ENCODE data around the gene NCKAP5L. TPM values are rescaled to one million over a fixed set of nuclear protein-coding genes. Genes with fewer than 3 reads are reported as not detected.

NCKAP5L gene
- total RNA-seq, 2 experiments from 2014 or later = 9.2 to 9.8 TPM

DNA sequence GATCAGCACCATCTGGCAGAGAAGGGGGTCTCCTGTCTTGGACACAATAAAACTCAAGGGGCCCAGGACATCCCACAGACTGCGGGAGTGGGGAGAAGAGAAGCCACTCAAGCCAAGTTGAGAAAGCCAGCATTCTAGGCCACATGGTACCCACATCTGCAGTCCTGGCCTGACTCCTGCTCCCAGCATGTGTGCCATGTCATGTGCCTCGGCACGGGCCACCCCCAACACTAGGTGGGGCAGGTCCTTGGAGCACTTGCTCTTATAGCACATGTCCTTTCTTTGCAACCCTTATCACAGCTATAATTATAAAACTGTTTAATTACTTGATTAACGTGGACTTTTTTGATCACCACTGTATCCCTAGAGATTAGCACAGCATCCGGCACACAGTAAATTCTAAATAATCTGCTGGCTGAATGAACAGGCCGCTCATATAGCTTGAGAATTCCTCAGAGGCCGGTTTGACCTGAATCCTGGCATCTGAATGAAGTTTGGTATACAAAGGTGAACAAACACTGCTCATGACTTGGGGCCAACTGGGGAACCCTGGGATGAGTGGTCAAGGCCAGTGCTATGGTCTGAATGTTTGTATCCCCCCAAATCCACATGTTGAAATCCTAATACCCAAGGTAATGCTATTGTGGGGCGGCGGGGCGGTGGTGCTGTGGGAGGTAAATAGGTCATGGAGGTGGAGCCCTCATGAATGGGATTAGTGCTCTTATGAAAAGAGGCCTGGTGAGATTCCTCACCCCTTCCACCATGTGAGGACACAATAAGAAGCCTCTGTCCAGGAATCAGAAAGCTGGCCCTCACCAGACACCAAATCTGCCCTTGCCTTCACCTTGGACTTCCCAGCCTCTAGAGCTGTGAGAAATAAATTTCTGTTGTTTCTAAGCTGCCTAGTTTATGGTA is 6.6 kb downstream of the NCKAP5L start:
- Histone ChIP-seq H3K27me3 (ENCODE audit: control insufficient read depth in 1 of 2, insufficient read depth in 2 of 2, low read length in 2 of 2) (no peaks in the 10 kb centered on the region), H3K36me3 (ENCODE audit: insufficient read depth, low read length) (peaks cover 4% of the 10 kb centered on the region), H3K9me3 (ENCODE audit: control insufficient read depth in 1 of 2, insufficient read depth in 1 of 2, low read length in 2 of 2) (no peaks in the 10 kb centered on the region), H3K4me1 (ENCODE audit: insufficient read depth, low read length) (peaks cover 27% of the 10 kb centered on the region), H3K27ac (ENCODE audit: low read depth in 1 of 2, low read length in 2 of 2) (no peak overlapping the region), H3K4me3 (ENCODE audit: low read length) (no peak overlapping the region)
- TF ChIP-seq, protein P1, sequence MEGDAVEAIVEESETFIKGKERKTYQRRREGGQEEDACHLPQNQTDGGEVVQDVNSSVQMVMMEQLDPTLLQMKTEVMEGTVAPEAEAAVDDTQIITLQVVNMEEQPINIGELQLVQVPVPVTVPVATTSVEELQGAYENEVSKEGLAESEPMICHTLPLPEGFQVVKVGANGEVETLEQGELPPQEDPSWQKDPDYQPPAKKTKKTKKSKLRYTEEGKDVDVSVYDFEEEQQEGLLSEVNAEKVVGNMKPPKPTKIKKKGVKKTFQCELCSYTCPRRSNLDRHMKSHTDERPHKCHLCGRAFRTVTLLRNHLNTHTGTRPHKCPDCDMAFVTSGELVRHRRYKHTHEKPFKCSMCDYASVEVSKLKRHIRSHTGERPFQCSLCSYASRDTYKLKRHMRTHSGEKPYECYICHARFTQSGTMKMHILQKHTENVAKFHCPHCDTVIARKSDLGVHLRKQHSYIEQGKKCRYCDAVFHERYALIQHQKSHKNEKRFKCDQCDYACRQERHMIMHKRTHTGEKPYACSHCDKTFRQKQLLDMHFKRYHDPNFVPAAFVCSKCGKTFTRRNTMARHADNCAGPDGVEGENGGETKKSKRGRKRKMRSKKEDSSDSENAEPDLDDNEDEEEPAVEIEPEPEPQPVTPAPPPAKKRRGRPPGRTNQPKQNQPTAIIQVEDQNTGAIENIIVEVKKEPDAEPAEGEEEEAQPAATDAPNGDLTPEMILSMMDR (IDR thresholded peaks at IDR 0.05) = no peak
- peaks cover 48% of the 10 kb centered on the region for H3K4me1 Mint-ChIP-seq (ENCODE audit: low read depth)
- intact Hi-C loops (cut with DNase I, micrococcal nuclease) = no loop called here
- no peaks in the 10 kb centered on the region for H3K27me3 Mint-ChIP-seq
- ATAC-seq (ENCODE audit: poor library complexity) (no peak), DNase-seq (no peak)
- peak overlapping the region; percentile 19 for H3K27ac Mint-ChIP-seq
- CTCF ChIA-PET = interaction anchor here (0.6 kb wide), 1 partner anchor 57 kb away, joined by 3 read pairs; no protein-coding TSS in a partner anchor
- POLR2A ChIA-PET = interaction anchor here (0.7 to 2.1 kb wide), 4 partner anchors 8 to 80 kb away, joined by 3 to 8 read pairs (median 4); partner anchors contain the start of gene BCDIN3D
- peak overlapping the region; percentile 31 for H3K4me3 Mint-ChIP-seq
- no peaks in the 10 kb centered on the region for H3K36me3 Mint-ChIP-seq (ENCODE audit: low read depth)
- no peaks in the 10 kb centered on the region for H3K9me3 Mint-ChIP-seq

DNA sequence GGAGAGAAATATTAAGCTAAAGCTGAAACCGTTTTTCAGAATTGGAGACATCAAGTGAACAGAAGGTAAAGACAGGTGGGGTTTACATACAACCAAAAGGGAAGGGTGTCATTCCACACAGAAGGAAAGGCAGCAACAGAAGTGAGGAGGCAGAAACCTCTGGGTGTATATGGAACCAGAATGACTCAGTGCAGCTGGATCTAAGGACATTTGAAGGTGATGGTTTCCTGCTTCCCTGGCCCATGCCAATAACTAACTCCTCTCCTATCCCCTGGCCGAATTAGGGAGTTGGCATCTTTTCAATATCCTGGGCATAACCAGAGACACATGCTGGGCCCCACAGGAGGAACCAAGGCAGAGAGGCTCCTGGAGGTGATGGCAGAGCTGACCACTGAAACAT is 8.4 kb downstream of the NCKAP5L start:
- peaks cover 8% of the 10 kb centered on the region for H3K36me3 Mint-ChIP-seq (ENCODE audit: low read depth)
- intact Hi-C loops (cut with DNase I, micrococcal nuclease) = no loop called here
- H3K27ac Mint-ChIP-seq = peak overlapping the region; percentile 32
- ATAC-seq (ENCODE audit: poor library complexity) (no peak), DNase-seq (no peak)
- TF ChIP-seq, protein P1 (IDR thresholded peaks at IDR 0.05) = no peak
- Histone ChIP-seq H3K27ac (ENCODE audit: low read depth in 1 of 2, low read length in 2 of 2) (no peak overlapping the region), H3K4me1 (ENCODE audit: insufficient read depth, low read length) (peaks cover 22% of the 10 kb centered on the region), H3K27me3 (ENCODE audit: control insufficient read depth in 1 of 2, insufficient read depth in 2 of 2, low read length in 2 of 2) (no peaks in the 10 kb centered on the region), H3K36me3 (ENCODE audit: insufficient read depth, low read length) (peaks cover 4% of the 10 kb centered on the region), H3K9me3 (ENCODE audit: control insufficient read depth in 1 of 2, insufficient read depth in 1 of 2, low read length in 2 of 2) (no peaks in the 10 kb centered on the region), H3K4me3 (ENCODE audit: low read length) (no peak overlapping the region)
- no peak overlapping the region for H3K4me3 Mint-ChIP-seq
- H3K9me3 Mint-ChIP-seq = no peaks in the 10 kb centered on the region
- POLR2A ChIA-PET = interaction anchor here (2.1 kb wide), 1 partner anchor 23 kb away, joined by 8 read pairs; the partner anchor contains the start of gene BCDIN3D
- CTCF ChIA-PET = interaction anchor here (0.6 kb wide), 1 partner anchor 577 kb away, joined by 3 read pairs; no protein-coding TSS in a partner anchor
- no peaks in the 10 kb centered on the region for H3K27me3 Mint-ChIP-seq
- peaks cover 35% of the 10 kb centered on the region for H3K4me1 Mint-ChIP-seq (ENCODE audit: low read depth)

DNA sequence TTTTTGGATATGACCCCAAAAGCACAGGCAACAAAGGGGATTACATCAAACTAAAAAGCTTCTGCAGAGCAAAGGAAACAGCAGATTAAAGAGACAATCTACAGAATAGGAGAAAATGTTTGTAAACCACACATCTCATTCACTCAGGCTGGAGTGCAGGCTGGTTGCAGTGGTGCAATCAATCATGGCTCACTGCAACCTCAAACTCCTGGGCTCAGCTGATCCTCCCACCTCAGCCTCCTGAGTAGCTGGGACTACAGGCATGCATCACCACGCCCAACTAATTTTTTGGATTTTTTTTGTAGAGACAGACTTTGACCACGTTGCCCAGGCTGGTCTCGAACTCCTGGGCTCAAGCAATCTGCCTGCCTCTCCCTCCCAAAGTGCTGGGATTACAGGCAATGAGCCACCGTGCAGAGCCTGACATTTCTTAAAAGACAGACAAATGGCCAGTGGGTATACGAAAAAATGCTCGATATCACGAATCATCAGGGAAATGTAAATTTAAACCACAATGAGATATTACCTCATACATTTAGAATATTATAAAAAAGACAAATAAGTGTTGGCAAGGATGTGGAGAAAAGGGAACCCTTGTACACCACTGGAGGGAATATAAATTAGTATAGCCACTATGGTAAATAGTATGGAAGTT is 9.8 kb downstream of the NCKAP5L start:
- DNase-seq (no peak), ATAC-seq (ENCODE audit: poor library complexity) (no peak)
- Mint-ChIP-seq H3K4me1 (ENCODE audit: low read depth) (peaks cover 34% of the 10 kb centered on the region), H3K27ac (no peak overlapping the region), H3K27me3 (no peaks in the 10 kb centered on the region), H3K9me3 (no peaks in the 10 kb centered on the region), H3K4me3 (no peak overlapping the region), H3K36me3 (ENCODE audit: low read depth) (peaks cover 12% of the 10 kb centered on the region)
- POLR2A ChIA-PET = no interaction called here
- CTCF ChIA-PET = no interaction called here
- Histone ChIP-seq H3K27ac (ENCODE audit: low read depth in 1 of 2, low read length in 2 of 2) (no peak overlapping the region), H3K27me3 (ENCODE audit: control insufficient read depth in 1 of 2, insufficient read depth in 2 of 2, low read length in 2 of 2) (no peaks in the 10 kb centered on the region), H3K36me3 (ENCODE audit: insufficient read depth, low read length) (peaks cover 5% of the 10 kb centered on the region), H3K4me3 (ENCODE audit: low read length) (no peak overlapping the region), H3K9me3 (ENCODE audit: control insufficient read depth in 1 of 2, insufficient read depth in 1 of 2, low read length in 2 of 2) (no peaks in the 10 kb centered on the region), H3K4me1 (ENCODE audit: insufficient read depth, low read length) (peaks cover 18% of the 10 kb centered on the region)
- intact Hi-C loops (cut with DNase I, micrococcal nuclease) = no loop called here
- TF ChIP-seq, protein P1 (IDR thresholded peaks at IDR 0.05) = no peak
